Activated effector memory CD4-positive, alpha-beta T cell treated with anti-CD3 and anti-CD28 coated beads, Interleukin-2, amount 50 U/mL, for 16 hours (primary cell): ENCODE measurements around the gene RNF32.
A peak's percentile ranks its signal among the peaks of the same experiment; 100 is the strongest.
"Not testable (repeated sequence)": the region's sequence is repeated elsewhere in the genome, so short reads cannot be mapped to it uniquely, and the experiment has no call there.

Source experiments
- DNase-seq: peaks from one replicate; pipeline ENCODE4 v3.0.0-alpha.2; 2020

Gene RNF32

GRCh38 chr7:156614434-156615264, 25.9 kb upstream of the RNF32 start:
- DNase-seq, result no peak

GRCh38 chr7:156616269-156617202, 24.0 kb upstream of the RNF32 start:
- peak; percentile 66 for DNase-seq

GRCh38 chr7:156617215-156617614, 23.4 kb upstream of the RNF32 start:
- no peak for DNase-seq

- DNase-seq, result no peak
These were observed 22.3 kb upstream of the RNF32 start for GRCh38 chr7:156618078-156618779.

- DNase-seq, result no peak
These were observed 21.7 kb upstream of the RNF32 start for GRCh38 chr7:156618780-156619367.

GRCh38 chr7:156619488-156620290, 20.9 kb upstream of the RNF32 start:
- not testable (repeated sequence) for DNase-seq

- DNase-seq, result no peak
These were observed 20.3 kb upstream of the RNF32 start for GRCh38 chr7:156620291-156620675.

- DNase-seq, result no peak
These were observed 18.9 kb upstream of the RNF32 start for GRCh38 chr7:156621652-156622051.

GRCh38 chr7:156625580-156625979, 15.0 kb upstream of the RNF32 start:
- no peak for DNase-seq

GRCh38 chr7:156626220-156626895, 14.2 kb upstream of the RNF32 start:
- DNase-seq, result no peak

- no peak for DNase-seq
These were observed 12.0 kb upstream of the RNF32 start for GRCh38 chr7:156628562-156628961.

GRCh38 chr7:156629873-156630272, 10.7 kb upstream of the RNF32 start:
- no peak for DNase-seq

- DNase-seq, result no peak
These were observed 6.5 kb upstream of the RNF32 start for GRCh38 chr7:156634117-156634516.

- DNase-seq, result no peak
These were observed 4.8 kb upstream of the RNF32 start for GRCh38 chr7:156635529-156636385.

- not testable (repeated sequence) for DNase-seq
These were observed 3.5 kb upstream of the RNF32 start for GRCh38 chr7:156637093-156637492.

- DNase-seq, result no peak
These were observed 2.0 kb upstream of the RNF32 start for GRCh38 chr7:156638443-156639077.

- peak; percentile 64 for DNase-seq
These were observed 933 bp upstream of the RNF32 start for GRCh38 chr7:156639426-156640256.

- peak; percentile 86 for DNase-seq
These were observed 443 bp downstream of the RNF32 start for GRCh38 chr7:156640949-156641485.
